Measurements from ENCODE around the gene PATL1.

PATL1 gene

GRCh38 chr11:59614277-59615119, 54.3 kb downstream of the PATL1 start:
- no peak for DNase-seq

GRCh38 chr11:59611570-59612565, 57.0 kb downstream of the PATL1 start:
- no peak for DNase-seq

- no peak for DNase-seq
These were observed 58.5 kb downstream of the PATL1 start for GRCh38 chr11:59610289-59610688.

- DNase-seq: no peak
These were observed 61.0 kb downstream of the PATL1 start for GRCh38 chr11:59607703-59608454.

- DNase-seq: no peak
These were observed 66.4 kb downstream of the PATL1 start for GRCh38 chr11:59602432-59602831.

GRCh38 chr11:59601788-59602187, 67.0 kb downstream of the PATL1 start:
- DNase-seq: no peak

- DNase-seq: no peak
These were observed 68.2 kb downstream of the PATL1 start for GRCh38 chr11:59600636-59601035.

- no peak for DNase-seq
These were observed 68.6 kb downstream of the PATL1 start for GRCh38 chr11:59600234-59600633.

GRCh38 chr11:59598961-59599360, 69.9 kb downstream of the PATL1 start:
- no peak for DNase-seq
